GM19452 (cell line): Measurements from ENCODE around the gene THSD7B.
A peak's percentile ranks its signal among the peaks of the same experiment; 100 is the strongest.

Experiments used
- ATAC-seq: cut with Tn5 transposase; IDR thresholded peaks from one replicate; pipeline ENCODE4 v1.9.1; 2021; ENCODE audit not compliant: unreplicated experiment

THSD7B gene

DNA sequence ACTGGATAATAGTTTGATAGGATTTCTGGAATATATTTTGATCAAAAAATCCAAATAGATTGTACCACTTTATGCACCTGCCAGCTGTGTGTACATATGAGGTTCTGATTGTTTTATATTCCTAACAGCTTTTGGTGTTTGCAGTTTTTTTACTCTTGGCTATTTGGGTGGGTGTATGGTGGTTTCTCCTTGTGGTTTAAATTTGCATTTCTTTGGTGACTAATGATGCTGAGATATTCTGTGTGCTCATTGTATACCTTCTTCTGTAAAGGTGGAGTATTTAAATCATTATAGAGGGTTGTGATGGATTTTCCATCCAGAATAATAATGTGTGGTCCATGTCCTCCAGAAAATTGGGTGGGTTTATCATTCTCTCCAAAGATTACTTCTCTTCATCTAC is 372.9 kb downstream of the THSD7B start:
- ATAC-seq = no peak

DNA sequence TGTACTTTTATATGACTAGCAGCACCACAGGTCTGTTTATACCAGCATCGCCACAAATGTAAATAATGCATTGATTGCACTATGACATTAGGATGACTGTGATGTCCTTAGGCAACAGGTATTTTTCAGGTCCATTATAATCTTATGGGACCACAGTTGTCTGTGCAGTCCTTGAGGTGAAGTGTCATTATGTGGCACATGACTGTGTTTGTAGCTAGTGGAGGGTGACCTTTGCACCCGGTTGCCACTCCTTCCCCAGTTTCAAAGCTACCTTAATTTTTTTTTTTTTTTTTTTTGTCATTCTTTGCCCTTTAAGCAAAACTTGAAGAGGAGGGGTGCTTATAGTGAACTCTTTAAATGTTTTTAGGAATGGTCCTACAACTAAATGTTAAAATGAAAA is 386.4 kb downstream of the THSD7B start:
- ATAC-seq = no peak

DNA sequence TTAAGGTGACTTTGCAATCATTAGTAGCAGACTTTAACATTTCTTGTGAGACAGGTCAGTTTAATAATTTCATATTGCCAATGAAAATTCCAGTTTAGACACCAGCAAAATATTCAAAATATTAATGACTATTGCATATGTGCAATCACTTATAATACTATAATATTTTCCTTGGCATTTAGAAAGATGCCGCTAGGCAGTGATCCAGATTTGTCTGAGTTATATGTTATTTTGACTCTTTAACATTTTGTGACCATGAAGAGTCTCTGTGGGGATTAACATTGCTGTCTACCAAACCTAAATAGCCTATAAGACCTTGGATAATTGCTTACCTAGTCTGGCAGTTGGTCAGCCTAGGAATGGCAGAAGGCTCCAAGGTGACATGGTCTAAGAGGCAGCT is 389.6 kb downstream of the THSD7B start:
- ATAC-seq = no peak

DNA sequence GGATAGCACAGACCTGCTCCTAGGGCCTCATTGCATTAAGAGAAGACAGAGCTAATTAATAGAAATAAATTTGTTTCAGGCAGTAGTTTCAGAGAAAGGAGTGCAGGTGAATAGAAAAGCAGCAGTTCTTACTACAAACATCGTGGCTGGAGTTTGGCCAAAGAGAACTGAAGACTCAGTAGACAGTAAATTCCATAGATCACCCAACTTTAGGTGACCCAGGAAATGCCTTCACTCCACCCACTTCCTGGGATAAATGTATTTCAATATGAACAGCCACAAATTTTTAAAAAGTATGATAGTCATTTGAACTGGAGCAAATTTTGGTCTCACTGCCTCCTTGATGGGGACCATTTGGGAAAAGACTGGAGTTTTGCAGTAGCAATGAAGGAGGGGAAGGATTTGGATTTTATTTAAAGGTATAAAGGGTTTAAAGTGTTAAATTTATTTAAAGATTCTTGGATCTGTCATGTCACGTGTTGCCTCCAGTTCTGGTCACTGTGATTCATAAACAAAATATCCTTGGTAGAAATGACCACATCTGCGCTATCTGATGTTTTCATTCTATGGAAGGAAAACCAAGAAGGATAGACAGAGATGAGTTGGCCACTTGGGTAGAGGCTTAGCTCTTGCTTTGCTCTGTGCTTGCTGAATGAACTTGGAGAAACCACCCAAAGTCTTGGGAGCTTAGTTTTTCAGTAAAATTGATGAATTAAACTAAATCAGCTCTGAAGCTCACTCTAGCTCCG is 390.2 kb downstream of the THSD7B start:
- no peak for ATAC-seq

DNA sequence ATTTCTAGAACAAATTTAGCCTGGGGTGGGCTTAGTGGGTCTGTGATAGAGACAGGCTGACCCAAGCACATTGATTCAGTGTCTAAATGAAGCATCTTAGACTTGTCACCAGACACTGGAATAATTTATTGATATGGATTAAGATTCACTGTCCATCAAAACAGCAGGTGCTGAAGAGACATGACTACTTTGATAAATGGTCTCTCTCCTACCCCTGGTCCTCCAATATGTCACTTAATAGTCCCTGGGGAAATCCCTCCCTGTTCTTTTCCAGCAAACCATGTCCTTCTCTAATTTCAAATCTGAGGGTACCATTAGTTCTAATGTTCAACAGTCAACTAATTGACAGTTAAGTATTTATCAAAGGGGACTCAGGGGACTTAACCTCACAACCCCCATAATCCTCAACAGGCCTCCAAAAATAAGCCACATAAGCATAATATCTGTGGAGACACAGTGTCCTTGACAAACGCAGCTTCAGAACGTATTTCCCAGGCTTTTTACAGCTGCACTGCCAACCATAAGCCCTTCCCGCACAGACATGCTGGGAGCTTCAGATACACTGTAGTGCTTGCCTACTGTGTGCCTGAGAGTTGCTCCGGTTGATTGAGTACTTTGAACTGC is 391.0 kb downstream of the THSD7B start:
- ATAC-seq = no peak

DNA sequence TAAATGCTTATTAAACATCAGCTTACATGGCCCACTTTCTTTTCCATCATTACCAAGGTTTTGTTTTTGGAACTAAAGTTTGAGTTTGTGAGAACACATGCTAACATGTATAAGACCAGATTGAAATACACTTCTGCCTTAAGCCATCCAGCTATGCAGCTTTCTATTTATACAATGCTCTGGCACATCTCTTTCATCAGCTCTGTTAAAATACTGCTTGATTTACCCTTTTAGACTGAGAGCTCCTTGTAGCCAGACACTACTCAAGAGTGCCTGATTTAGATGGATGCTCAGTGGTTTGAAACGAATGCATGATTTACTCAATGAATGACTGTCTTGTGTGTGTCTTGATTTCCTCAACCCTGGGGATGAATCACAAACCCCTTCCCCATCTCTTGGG is 392.5 kb downstream of the THSD7B start:
- no peak for ATAC-seq

DNA sequence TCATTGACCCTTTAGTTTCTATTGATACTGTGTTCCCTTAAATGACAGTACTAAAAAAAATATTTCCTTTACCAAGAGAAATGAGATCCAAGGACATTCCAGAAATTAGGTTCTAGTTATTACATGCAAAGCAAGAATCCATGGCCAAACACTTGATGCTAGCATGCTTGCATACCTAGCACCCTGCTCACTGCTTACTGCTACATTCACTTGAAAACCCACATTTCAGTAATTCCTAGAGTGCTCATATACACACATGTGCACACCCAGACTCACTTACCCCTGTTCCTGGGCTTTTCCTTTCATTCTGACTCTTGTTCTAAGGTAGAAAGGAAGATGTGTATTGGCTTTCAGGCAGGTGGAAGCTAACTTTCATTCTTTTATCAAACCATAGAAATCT is 395.9 kb downstream of the THSD7B start:
- no peak for ATAC-seq

DNA sequence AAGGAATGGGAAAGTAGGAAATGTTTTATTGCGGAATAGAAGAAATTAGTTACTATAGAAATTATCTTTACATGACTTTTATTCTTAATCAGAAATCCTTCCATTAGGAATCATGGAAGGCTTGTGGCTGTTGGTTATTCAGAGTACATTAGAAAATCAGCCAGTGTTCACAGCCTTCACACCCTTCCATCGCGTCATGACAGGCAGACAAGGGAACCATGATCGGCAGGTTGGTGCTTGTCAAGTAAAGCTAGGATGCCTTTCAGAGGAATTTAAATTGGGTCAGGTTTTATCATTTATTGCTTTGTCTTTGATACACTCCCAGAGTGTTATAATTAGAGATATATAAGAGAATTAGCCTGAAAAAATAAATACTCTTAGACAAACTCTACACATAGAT is 400.6 kb downstream of the THSD7B start:
- ATAC-seq = no peak

DNA sequence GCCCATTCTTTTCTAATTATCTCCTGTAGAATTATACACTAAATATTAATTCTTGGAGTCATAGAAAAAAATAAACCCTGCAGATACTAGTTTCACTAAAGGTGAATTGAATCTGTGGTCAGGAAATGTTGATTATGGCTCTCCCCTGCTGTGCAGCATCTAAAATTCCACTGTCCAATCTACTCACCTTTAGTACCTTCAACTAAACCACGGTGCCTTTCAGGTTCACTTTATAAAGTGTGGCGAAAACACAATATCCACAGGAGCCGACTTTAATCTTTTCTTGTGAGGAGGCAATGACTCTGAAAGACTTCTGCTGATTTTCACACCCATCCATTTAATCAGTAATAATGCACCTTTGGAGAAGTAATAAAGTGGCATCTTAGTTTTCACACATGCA is 402.3 kb downstream of the THSD7B start:
- no peak for ATAC-seq

DNA sequence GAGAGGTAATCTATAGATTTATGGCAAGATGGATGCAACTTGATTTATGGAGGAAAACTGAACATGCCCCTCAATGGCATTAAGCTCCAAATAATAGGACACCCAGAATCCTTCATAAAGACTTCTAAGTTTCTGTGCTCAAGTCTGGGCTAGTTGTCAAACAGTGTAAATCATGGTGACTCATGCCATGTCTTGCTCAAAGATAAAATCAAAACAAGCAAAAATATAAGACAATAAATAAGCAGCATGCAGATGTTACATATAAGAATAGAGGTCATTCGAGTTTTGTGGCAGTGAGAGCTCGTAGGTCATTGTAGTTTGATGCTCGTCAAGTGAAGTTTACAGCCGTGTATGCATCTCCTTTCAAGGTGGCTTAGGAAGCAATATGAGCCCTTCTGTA is 403.2 kb downstream of the THSD7B start:
- ATAC-seq = no peak

DNA sequence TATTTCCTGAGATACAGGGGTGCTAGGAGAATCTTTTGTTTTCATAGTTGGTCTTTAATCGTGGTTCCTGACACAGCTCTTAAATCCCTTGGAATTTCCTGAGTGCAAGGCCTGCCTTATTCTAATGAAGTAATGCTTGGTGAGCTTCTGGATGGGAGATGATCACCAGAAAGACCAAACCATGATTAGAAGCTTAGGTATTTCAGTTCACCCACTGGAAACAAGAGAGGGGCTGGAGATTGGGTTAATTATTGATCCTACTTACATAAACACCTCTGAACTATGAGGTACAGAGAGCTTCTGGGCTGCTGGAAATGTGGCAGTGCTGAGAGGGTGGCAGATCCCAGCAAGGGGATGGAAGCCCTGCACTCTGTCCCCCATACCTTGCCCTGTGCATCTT is 406.8 kb downstream of the THSD7B start:
- ATAC-seq = no peak

DNA sequence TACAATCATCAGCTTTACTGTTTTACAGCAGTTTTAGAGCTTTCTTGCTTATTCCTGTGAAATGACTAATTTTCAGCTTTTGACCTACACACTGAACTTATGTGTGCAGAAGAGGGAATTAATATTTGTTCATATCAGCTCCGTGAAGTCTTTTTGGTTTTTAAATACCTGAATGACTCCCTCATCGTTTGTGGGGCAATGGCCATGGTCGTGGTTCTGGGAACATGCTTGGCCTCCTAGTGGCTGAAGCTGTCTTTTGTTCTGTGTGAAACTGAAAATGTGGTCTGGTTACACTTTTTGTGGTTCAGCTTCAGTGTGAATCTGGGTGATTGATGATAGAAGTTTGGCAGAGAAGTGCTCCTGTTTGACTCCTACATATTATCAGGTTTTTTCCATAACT is 408.1 kb downstream of the THSD7B start:
- peak; percentile 76 for ATAC-seq

DNA sequence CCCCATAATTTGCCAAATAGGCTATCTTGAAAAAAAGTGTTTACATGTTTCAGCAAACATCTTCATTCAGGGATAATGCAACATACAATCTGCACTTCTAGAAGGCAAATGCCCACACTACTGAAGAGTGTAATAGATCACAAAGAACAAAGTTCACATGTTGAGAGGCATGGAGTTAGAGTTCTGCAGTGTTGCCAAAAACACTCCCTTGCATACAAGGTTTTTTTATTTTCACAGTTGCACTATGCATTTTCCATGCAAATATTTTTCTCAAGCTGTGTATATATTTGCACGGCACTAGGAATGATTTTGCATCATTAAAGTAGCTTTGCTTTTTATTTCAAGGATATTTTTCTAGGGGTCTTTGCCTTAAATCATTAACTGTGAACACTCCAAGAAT is 409.9 kb downstream of the THSD7B start:
- no peak for ATAC-seq

DNA sequence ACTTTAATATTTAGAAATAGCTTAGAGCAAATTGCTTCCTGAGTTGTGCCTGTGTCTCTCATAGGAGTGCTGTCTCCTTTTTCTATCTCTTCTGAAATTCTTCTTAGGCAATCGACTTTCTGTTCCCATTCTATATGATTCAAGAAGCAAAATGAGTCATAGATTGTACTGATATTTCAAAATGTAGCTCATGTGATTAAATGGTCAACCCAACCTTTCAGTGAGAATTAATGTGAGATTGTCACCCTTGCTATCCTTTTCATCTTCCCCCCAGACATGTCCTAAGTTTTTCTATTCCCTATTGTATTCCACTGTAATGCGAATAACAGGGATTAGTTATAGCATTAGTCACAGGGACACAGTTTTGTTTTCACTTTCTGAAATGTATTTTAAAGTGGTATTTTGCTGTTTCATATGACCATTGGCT is 413.6 kb downstream of the THSD7B start:
- no peak for ATAC-seq

DNA sequence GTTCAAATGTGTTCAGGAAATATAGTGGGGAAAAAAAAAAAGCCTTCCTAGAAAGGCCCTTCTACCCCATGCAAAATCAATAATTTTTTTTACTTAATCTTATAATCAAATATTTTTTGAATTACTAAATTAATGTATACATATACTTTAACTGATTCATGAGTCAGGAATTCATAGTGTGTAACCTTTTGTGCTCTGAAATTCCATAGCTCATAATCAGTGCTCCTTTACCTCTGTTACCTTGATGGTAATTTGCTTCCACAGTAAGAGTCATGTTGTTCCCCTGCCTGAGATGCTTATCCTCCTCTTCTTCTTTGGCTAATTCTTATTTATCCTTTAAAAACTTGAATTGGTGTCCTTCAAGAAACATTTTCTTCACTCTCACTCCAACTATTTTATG is 414.2 kb downstream of the THSD7B start:
- ATAC-seq = no peak

DNA sequence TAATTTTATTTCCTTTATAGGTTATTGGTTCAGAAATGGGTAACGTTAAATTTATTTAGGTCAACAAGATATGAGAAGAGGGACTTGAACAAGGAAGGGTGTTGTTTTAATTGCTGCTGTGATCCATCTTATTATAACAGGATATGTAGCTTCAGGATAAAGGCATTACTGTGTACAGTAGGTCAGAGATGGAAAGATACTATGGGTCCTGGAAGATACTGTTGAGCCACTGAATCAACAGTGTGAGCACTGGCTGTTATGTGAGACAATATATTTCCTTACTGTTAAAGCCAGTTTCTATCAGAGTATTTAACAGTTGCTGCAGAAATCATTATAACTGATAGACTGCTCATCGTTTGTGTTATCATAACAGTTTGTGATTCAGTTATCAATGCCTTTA is 414.7 kb downstream of the THSD7B start:
- no peak for ATAC-seq

DNA sequence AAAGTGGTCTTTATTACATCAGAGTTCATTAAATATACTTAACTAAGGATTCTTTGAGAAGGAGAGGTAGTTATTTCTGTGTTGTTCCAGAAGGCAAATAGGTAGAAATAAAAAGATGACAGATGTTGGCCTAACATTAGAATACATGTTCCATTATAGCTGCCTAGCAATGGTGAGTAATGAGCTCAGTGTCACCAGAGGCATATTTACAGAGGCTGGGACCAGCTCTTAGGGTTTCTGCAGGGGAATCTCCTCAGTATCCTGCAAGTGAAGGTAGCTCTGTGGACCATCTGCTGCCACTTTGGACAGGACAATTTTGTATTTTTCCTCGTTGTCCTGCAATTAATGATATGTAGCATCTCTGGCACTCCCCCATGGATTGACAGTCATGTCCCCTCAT is 416.0 kb downstream of the THSD7B start:
- ATAC-seq = no peak

DNA sequence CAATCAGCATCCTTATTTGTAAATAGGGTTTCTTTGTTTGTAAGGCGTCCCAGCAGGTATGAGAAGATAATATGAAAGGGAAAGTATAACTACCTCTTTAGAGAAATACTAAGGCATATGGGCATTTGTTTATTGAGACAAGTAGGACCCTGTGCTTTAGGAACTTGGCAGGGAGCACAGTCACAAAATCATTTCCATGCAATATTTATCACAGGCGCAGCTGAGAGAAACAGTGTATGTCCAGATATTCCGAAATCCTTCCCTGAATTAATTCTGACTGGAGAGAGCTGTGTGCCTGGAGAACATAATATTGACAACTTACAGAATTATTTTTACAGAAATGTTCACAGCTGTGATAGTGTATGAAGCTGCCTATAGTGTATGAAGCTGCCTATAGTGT is 416.7 kb downstream of the THSD7B start:
- ATAC-seq = no peak

DNA sequence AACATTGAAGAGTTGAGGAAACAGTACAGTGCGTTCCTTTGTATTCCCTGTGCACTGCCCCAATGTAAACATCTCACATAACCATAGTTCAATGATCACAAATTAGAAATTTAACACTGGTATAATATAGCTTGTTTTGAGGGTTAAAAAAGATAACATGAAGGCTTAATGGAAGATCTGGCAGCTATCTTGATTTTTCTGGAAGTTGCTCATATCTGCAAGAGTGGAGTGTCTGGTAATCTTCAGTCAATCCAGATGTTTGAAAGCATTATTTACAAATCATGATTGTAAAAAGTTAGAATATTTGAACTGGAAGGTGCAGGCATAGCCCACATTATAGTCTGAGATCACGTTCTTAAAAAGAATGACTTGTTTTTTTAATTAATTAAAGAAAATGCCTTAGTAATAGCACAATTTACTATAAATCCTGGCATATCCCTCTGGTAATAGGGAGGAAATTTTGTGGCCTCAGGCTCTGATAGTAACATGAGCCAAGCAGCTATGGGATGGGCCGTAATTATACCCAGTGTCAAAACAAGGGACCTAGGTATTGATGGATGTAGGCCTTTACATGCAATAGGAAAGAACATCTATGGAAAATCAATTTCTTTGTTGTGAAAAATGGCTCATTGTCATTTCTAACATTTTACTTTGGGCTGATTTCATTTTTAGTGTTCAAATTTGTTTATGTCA is 418.0 kb downstream of the THSD7B start:
- ATAC-seq = no peak

DNA sequence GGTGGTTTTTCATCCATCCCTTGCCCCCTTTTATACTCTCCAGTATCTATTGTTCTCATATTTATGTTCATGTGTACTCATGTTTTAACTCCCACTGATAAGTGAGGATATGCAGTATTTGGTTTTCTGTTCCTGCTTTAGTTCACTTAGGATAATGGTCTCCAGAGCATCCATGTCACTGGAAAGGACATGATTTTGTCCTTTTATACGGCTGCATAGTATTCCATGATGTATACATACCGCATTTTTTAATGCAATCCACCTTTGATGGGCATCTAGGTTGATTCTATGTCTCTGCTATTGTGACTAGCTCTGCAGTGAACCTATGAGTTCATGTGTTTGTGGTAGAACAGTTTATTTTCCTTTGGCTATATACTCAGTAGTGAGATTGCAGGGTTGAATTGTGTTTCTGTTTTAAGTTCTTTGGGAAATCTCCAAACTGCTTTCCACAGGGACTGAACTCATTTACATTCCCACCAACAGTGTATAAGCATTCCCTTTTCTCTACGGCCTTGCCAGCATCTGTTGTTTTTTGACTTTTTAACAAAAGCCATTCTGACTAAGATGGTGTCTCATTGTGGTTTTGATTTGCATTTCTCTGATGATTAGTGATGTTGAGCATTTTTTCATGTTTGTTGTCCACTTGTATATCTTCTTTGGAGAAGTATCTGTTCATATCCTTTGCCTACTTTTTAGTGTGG is 420.2 kb downstream of the THSD7B start:
- ATAC-seq = no peak

DNA sequence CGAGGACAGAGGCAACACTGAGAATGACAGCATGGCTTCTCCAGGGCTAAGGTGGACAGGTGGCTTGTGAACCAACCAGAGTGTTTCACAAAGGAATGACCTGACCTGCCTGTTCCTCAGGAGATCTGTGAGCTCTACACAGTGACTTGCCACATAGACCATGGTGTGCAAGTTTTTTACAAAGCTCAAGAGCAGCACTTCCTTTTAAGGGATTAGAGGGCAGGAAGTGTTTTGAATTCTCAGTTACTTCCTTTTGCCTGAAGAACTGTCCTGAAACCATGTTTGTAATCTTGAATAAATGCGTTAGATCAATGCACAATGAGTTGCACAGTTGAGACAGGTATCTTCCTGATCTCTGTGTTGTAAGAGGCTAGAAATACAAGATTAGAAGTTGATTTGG is 421.9 kb downstream of the THSD7B start:
- ATAC-seq = no peak
